GM12878 (cell line): ENCODE measurements around the gene FXYD4. TPM values are rescaled to one million over a fixed set of nuclear protein-coding genes. Genes with fewer than 3 reads are reported as not detected.

Source experiments
- ASH2L ChIP-seq: fragments of 300-600, 200-600 bp; sonication (generic); IDR thresholded peaks from 2 replicates; pipeline ENCODE4 v1.6.1; 2017; ENCODE audit warnings: low read depth, mild to moderate bottlenecking, borderline replicate concordance
- CBX3 ChIP-seq: fragments of 200-600 bp; sonication (generic); IDR thresholded peaks from 2 replicates; pipeline ENCODE4 v1.6.1; 2016; ENCODE audit warnings: low read depth, borderline replicate concordance
- CEBPB ChIP-seq, 2 experiments: fragments of 150-350 bp in 1 of 2; IDR thresholded peaks; 2 replicates each; pipeline ENCODE4 v1.6.1; 2012 to 2014; ENCODE audit warnings: low read depth in 2 of 2, low read length in 2 of 2, borderline replicate concordance in 1 of 2, inconsistent platforms in 1 of 2
- CREM ChIP-seq: IDR thresholded peaks from 2 replicates; pipeline ENCODE4 v1.6.1; 2014; ENCODE audit warnings: antibody characterized with exemption, low read depth
- ETV6 ChIP-seq, 2 experiments: fragments of 450-650 bp in 1 of 2; IDR thresholded peaks in 1 of 2; conservative IDR thresholded peaks in 1 of 2; 2 replicates each; pipeline ENCODE4 v1.6.1; 2014; ENCODE audit warnings: antibody characterized with exemption in 1 of 2, borderline replicate concordance in 1 of 2, low read depth in 1 of 2, mild to moderate bottlenecking in 1 of 2, moderate library complexity in 1 of 2
- GABPA ChIP-seq: IDR thresholded peaks from 2 replicates; pipeline ENCODE4 v1.6.1; 2014; ENCODE audit warnings: antibody characterized with exemption, low read depth, mild to moderate bottlenecking, inconsistent platforms
- GATAD2B ChIP-seq: fragments of 450-650 bp; conservative IDR thresholded peaks from 2 replicates; pipeline ENCODE4 v1.6.1; 2017; ENCODE audit warnings: low read depth, mild to moderate bottlenecking, moderate library complexity
- JUNB ChIP-seq: IDR thresholded peaks from 2 replicates; pipeline ENCODE4 v1.6.1; 2016; ENCODE audit warnings: antibody characterized with exemption, mild to moderate bottlenecking
- MEF2B ChIP-seq: fragments of 450-650 bp; IDR thresholded peaks from 2 replicates; pipeline ENCODE4 v1.6.1; 2018; ENCODE audit warnings: mild to moderate bottlenecking, moderate library complexity; ENCODE audit not compliant: partially characterized antibody, poor library complexity, severe bottlenecking
- MLLT1 ChIP-seq: fragments of 450-650 bp; IDR thresholded peaks from 2 replicates; pipeline ENCODE4 v1.6.1; 2016; ENCODE audit warnings: mild to moderate bottlenecking
- MTA2 ChIP-seq: fragments of 450-650 bp; IDR thresholded peaks from 2 replicates; pipeline ENCODE4 v1.6.1; 2016; ENCODE audit warnings: low read depth, mild to moderate bottlenecking, moderate library complexity
- NFXL1 ChIP-seq: fragments of 450-650 bp; IDR thresholded peaks from 2 replicates; pipeline ENCODE4 v1.6.1; 2017; ENCODE audit warnings: antibody characterized with exemption, mild to moderate bottlenecking, borderline replicate concordance
- NR2F1 ChIP-seq: fragments of 450-650 bp; conservative IDR thresholded peaks from 2 replicates; pipeline ENCODE4 v1.6.1; 2017; ENCODE audit warnings: mild to moderate bottlenecking
- NRF1 ChIP-seq: conservative IDR thresholded peaks from 2 replicates; pipeline ENCODE4 v1.6.1; 2011; ENCODE audit warnings: mild to moderate bottlenecking, low read depth, low read length, improper control_type of control experiment
- RBBP5 ChIP-seq: fragments of 200-600 bp; sonication (generic); conservative IDR thresholded peaks from 2 replicates; pipeline ENCODE4 v1.6.1; 2016
- SMAD5 ChIP-seq: IDR thresholded peaks from 2 replicates; pipeline ENCODE4 v1.6.1; 2016; ENCODE audit warnings: antibody characterized with exemption, low read depth
- SRF ChIP-seq, 2 experiments: IDR thresholded peaks; 2 replicates each; pipeline ENCODE4 v1.6.1; 2011; ENCODE audit warnings: low read depth in 2 of 2, low read length in 2 of 2, mild to moderate bottlenecking in 1 of 2, moderate library complexity in 1 of 2
- TAF1 ChIP-seq: IDR thresholded peaks from 2 replicates; pipeline ENCODE4 v1.6.1; 2011; ENCODE audit warnings: mild to moderate bottlenecking, low read depth, low read length, borderline replicate concordance
- TCF12 ChIP-seq: IDR thresholded peaks from 2 replicates; pipeline ENCODE4 v1.6.1; 2011; ENCODE audit warnings: low read depth, mild to moderate bottlenecking, low read length
- ZNF217 ChIP-seq: fragments of 450-650 bp; IDR thresholded peaks from 2 replicates; pipeline ENCODE4 v1.6.1; 2017; ENCODE audit warnings: antibody characterized with exemption, mild to moderate bottlenecking
- polyA plus RNA-seq, 11 experiments: library from polyadenylated mRNA; depleted of rRNA in 4 of 11; unstranded in 6 of 11; stranded (reverse) in 5 of 11; fragments of >200 nt; fragmentation: Nextera tagmentation in 4 of 11; fragmentation: Illumina TruSeq in 1 of 11; extraction: Ambion mirVana in 4 of 11; extraction: Trizol in 1 of 11; gene quantifications; 1 replicate in 1 of 11; 2 replicates in 10 of 11; pipeline versions ENCODE4 v1.2.1 to v1.2.3, GENCODE V29; 2011 to 2016; ENCODE audit warnings: inconsistent platforms in 2 of 11, missing spikeins in 2 of 11, low read depth in 1 of 11
- total RNA-seq, 4 experiments: library from RNA; depleted of rRNA in 3 of 4; stranded (reverse); fragments of >200 nt in 3 of 4; fragmentation: Illumina TruSeq in 1 of 4; extraction: Trizol in 1 of 4; gene quantifications; 2 replicates each; pipeline versions ENCODE4 v1.2.1 to v1.2.3, GENCODE V29; 2013 to 2021
- TF ChIP-seq, protein P1 (sequence below): fragments of 450-650 bp; IDR thresholded peaks from 2 replicates; pipeline ENCODE4 v1.6.1; 2017; ENCODE audit warnings: mild to moderate bottlenecking
- TF ChIP-seq, protein P2 (sequence below): fragments of 150-350 bp; IDR thresholded peaks from 2 replicates; pipeline ENCODE4 v1.6.1; 2016; ENCODE audit warnings: low read depth, low read length

The FXYD4 gene
- total and polyA plus RNA-seq, 10 of the 15 experiments (the other 5 are each of a cell fraction or from before 2014, with no cell fraction given), result not detected

DNA sequence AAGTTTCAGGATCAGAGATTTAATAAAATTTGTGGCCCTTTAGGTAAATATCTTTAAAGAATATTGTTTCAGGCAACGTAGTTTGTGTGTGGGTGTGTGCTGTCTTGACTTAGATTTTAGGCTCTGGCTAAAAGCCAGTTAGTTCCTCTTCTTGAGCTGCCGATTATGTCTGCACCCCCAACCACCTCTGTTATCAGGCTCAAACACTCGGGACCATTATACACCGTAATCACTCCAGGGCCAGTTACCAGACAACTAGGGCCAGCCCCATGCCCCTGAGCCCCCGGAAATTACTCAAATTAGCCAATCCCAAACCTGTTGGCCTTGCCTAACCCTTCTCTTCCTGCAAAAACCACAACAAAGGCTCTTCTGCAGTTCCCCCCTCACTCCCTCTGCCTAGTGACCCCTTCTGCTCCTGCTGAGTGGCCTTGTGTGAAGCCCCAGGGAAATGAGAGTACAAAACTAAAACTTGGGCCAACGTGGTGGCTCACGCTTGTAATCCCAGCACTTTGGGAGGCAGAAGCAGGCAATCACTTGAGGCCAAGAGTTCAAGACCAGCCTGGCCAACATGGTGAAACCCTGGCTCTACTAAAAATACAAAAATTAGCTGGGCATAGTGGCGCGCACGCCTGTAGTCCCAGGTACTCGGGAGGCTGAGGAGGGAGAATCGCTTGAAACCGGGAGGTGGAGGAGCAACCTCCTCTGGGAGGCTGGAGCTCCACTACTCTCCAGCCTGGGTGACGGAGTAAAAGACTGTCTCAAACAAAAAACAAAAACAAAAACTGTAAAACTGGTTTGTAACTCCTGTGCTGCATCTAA lies 46.7 kb downstream of the FXYD4 start (continued):
- no peak for TF ChIP-seq CBX3
- TF ChIP-seq MTA2, result peak; percentile 52
- no peak for TF ChIP-seq SMAD5
- TF ChIP-seq SRF (IDR thresholded peaks at IDR 0.05; ENCODE audit: low read depth in 2 of 2, low read length in 2 of 2), result 0 out of 4 replicates have a peak, but pooled peaks of 1 of the 2 experiments have one; percentile 5
- TF ChIP-seq ETV6 (conservative IDR thresholded peaks at IDR 0.05 in 1 of 2, IDR thresholded peaks at IDR 0.05 in 1 of 2; ENCODE audit: borderline replicate concordance in 1 of 2, low read depth in 1 of 2), result peak in 1 of 2 experiments; percentile 48; a peak in 1 of 4 replicates
- TF ChIP-seq, protein P1, sequence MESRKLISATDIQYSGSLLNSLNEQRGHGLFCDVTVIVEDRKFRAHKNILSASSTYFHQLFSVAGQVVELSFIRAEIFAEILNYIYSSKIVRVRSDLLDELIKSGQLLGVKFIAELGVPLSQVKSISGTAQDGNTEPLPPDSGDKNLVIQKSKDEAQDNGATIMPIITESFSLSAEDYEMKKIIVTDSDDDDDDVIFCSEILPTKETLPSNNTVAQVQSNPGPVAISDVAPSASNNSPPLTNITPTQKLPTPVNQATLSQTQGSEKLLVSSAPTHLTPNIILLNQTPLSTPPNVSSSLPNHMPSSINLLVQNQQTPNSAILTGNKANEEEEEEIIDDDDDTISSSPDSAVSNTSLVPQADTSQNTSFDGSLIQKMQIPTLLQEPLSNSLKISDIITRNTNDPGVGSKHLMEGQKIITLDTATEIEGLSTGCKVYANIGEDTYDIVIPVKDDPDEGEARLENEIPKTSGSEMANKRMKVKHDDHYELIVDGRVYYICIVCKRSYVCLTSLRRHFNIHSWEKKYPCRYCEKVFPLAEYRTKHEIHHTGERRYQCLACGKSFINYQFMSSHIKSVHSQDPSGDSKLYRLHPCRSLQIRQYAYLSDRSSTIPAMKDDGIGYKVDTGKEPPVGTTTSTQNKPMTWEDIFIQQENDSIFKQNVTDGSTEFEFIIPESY, result peak; percentile 49; the same call in 1 of the 2 replicates
- no peak for TF ChIP-seq NFXL1
- peak; percentile 40; the same call in 1 of the 2 replicates for TF ChIP-seq TAF1
- TF ChIP-seq TCF12, result 0 out of 2 replicates have a peak, but pooled peaks have one; percentile 9
- no peak for TF ChIP-seq RBBP5
- no peak for TF ChIP-seq NRF1
- no peak for TF ChIP-seq CEBPB (IDR thresholded peaks at IDR 0.05; ENCODE audit: borderline replicate concordance in 1 of 2, low read depth in 2 of 2, low read length in 2 of 2)
- TF ChIP-seq CREM, result peak; percentile 46; the same call in 1 of the 2 replicates
- peak; percentile 64 for TF ChIP-seq MEF2B
- peak; percentile 52 for TF ChIP-seq GATAD2B
- peak; percentile 85; the same call in 1 of the 2 replicates for TF ChIP-seq ZNF217
- peak; percentile 43; the same call in 1 of the 2 replicates for TF ChIP-seq JUNB
- no peak; the same call in 1 of the 2 replicates for TF ChIP-seq ASH2L
- peak; percentile 46; the same call in 1 of the 2 replicates for TF ChIP-seq GABPA
- TF ChIP-seq MLLT1, result peak; percentile 28; the same call in 1 of the 2 replicates
- TF ChIP-seq NR2F1, result peak; percentile 94
- TF ChIP-seq, protein P2, sequence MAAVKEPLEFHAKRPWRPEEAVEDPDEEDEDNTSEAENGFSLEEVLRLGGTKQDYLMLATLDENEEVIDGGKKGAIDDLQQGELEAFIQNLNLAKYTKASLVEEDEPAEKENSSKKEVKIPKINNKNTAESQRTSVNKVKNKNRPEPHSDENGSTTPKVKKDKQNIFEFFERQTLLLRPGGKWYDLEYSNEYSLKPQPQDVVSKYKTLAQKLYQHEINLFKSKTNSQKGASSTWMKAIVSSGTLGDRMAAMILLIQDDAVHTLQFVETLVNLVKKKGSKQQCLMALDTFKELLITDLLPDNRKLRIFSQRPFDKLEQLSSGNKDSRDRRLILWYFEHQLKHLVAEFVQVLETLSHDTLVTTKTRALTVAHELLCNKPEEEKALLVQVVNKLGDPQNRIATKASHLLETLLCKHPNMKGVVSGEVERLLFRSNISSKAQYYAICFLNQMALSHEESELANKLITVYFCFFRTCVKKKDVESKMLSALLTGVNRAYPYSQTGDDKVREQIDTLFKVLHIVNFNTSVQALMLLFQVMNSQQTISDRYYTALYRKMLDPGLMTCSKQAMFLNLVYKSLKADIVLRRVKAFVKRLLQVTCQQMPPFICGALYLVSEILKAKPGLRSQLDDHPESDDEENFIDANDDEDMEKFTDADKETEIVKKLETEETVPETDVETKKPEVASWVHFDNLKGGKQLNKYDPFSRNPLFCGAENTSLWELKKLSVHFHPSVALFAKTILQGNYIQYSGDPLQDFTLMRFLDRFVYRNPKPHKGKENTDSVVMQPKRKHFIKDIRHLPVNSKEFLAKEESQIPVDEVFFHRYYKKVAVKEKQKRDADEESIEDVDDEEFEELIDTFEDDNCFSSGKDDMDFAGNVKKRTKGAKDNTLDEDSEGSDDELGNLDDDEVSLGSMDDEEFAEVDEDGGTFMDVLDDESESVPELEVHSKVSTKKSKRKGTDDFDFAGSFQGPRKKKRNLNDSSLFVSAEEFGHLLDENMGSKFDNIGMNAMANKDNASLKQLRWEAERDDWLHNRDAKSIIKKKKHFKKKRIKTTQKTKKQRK, result no peak
